ENCODE results near the gene SLITRK3.
"Not testable (repeated sequence)": the region's sequence is repeated elsewhere in the genome, so short reads cannot be mapped to it uniquely, and the experiment has no call there.

Gene SLITRK3

GRCh38 chr3:165188452-165188851, 7.7 kb downstream of the SLITRK3 start:
- DNase-seq = no peak

- DNase-seq = no peak
Observed at GRCh38 chr3:165185707-165186327, 10.4 kb downstream of the SLITRK3 start.

- no peak for DNase-seq
Observed at GRCh38 chr3:165181556-165181955, 14.6 kb downstream of the SLITRK3 start.

- DNase-seq = no peak
Observed at GRCh38 chr3:165170236-165170635, 25.9 kb downstream of the SLITRK3 start.

GRCh38 chr3:165169368-165169767, 26.8 kb downstream of the SLITRK3 start:
- no peak for DNase-seq

GRCh38 chr3:165162883-165163282, 33.3 kb downstream of the SLITRK3 start:
- no peak for DNase-seq

- no peak for DNase-seq
Observed at GRCh38 chr3:165159760-165160421, 36.3 kb downstream of the SLITRK3 start.

- DNase-seq = no peak
Observed at GRCh38 chr3:165158011-165158410, 38.2 kb downstream of the SLITRK3 start.

- no peak for DNase-seq
Observed at GRCh38 chr3:165156757-165157420, 39.3 kb downstream of the SLITRK3 start.

GRCh38 chr3:165148876-165149441, 47.2 kb downstream of the SLITRK3 start:
- DNase-seq = no peak

GRCh38 chr3:165144271-165144670, 51.9 kb downstream of the SLITRK3 start:
- DNase-seq = no peak

GRCh38 chr3:165139918-165140317, 56.3 kb downstream of the SLITRK3 start:
- DNase-seq = not testable (repeated sequence)

All from activated CD4-positive, CD25-positive, alpha-beta regulatory T cell (primary cell).